Kidney glomerular epithelial cell (primary cell): ENCODE results near the gene FAT1.

Experiments
- DNase-seq: peaks from one replicate; lab custom pipeline; 2025; lab: John Stamatoyannopoulos, UW

Gene FAT1

GRCh38 chr4:186606591-186606992 is 117.1 kb downstream of the FAT1 start:
- DNase-seq, result peak; percentile 39

GRCh38 chr4:186605261-186605865 is 118.3 kb downstream of the FAT1 start:
- DNase-seq, result no peak

GRCh38 chr4:186604124-186604807 is 119.4 kb downstream of the FAT1 start:
- DNase-seq, result no peak

- DNase-seq, result no peak
Observed at GRCh38 chr4:186602978-186603377, 120.7 kb downstream of the FAT1 start.

- DNase-seq, result no peak
Observed at GRCh38 chr4:186599483-186599882, 124.2 kb downstream of the FAT1 start.

- DNase-seq, result no peak
Observed at GRCh38 chr4:186598686-186599085, 125.0 kb downstream of the FAT1 start.

GRCh38 chr4:186596850-186597390 is 126.7 kb downstream of the FAT1 start:
- no peak for DNase-seq

- DNase-seq, result no peak
Observed at GRCh38 chr4:186596346-186596745, 127.3 kb downstream of the FAT1 start.

- DNase-seq, result no peak
Observed at GRCh38 chr4:186593587-186593973, 130.1 kb downstream of the FAT1 start.

- no peak for DNase-seq
Observed at GRCh38 chr4:186592966-186593586, 130.6 kb downstream of the FAT1 start.

- no peak for DNase-seq
Observed at GRCh38 chr4:186592445-186592844, 131.2 kb downstream of the FAT1 start.

- DNase-seq, result no peak
Observed at GRCh38 chr4:186591651-186592050, 132.0 kb downstream of the FAT1 start.

GRCh38 chr4:186588503-186588902 is 135.2 kb downstream of the FAT1 start:
- DNase-seq, result no peak

GRCh38 chr4:186587416-186588018 is 136.1 kb downstream of the FAT1 start:
- peak; percentile 43 for DNase-seq

GRCh38 chr4:186586205-186586604 is 137.5 kb downstream of the FAT1 start:
- no peak for DNase-seq

GRCh38 chr4:186584912-186585311 is 138.7 kb downstream of the FAT1 start:
- DNase-seq, result no peak

- DNase-seq, result no peak
Observed at GRCh38 chr4:186581421-186581820, 142.2 kb downstream of the FAT1 start.

- no peak for DNase-seq
Observed at GRCh38 chr4:186580669-186581068, 143.0 kb downstream of the FAT1 start.

GRCh38 chr4:186570193-186570996 is 153.3 kb downstream of the FAT1 start:
- peak; percentile 77 for DNase-seq

GRCh38 chr4:186569533-186570192 is 154.0 kb downstream of the FAT1 start:
- DNase-seq, result no peak

- DNase-seq, result no peak
Observed at GRCh38 chr4:186566068-186566467, 157.6 kb downstream of the FAT1 start.
